ENCODE data around the gene C19orf73. TPM values are rescaled to one million over a fixed set of nuclear protein-coding genes. Genes with fewer than 3 reads are reported as not detected.
"Not testable (repeated sequence)": the region's sequence is repeated elsewhere in the genome, so short reads cannot be mapped to it uniquely, and the experiment has no call there.

C19orf73 gene
- total RNA-seq, 4 donors from 2014 or later = 1.8 TPM; not detected in 3

GRCh38 chr19:49148044-49148682 is 29.2 kb upstream of the C19orf73 start:
- H3K27ac ChIP-seq = peak overlapping the region in 3 of 4 donors; percentile 82 to 88 (median 83)
- no peak for TF ChIP-seq POLR2AphosphoS5 (IDR thresholded peaks at IDR 0.05)
- no peak for TF ChIP-seq POLR2A (IDR thresholded peaks at IDR 0.05)
- no peak for TF ChIP-seq EP300 (IDR thresholded peaks at IDR 0.05)
- TF ChIP-seq CTCF (IDR thresholded peaks at IDR 0.05) = no peak
- ATAC-seq = no peak
- no peaks in the 10 kb centered on the region for H3K27me3 ChIP-seq
- H3K36me3 ChIP-seq = no peaks in the 10 kb centered on the region
- H3K4me1 ChIP-seq = peaks cover 0 to 57% (median 30%) of the 10 kb centered on the region in 3 donors
- H3K9me3 ChIP-seq = no peaks in the 10 kb centered on the region
- no CpG with 5 or more reads among the region's 11 CpGs for WGBS, 2 donors (ENCODE audit: low coverage in 1 of 2)
- peak overlapping the region in 1 of 2 donors; percentile 77 for H3K4me3 ChIP-seq

- not testable (repeated sequence) for H3K27me3 ChIP-seq, H3K9me3 ChIP-seq, ATAC-seq, H3K36me3 ChIP-seq
- Histone ChIP-seq H3K4me1 (peaks cover 0 to 63% (median 35%) of the 10 kb centered on the region in 3 donors), H3K27ac (peak overlapping the region in 2 of 4 donors; percentile 33 to 50), H3K4me3 (peak overlapping the region in 1 of 2 donors; percentile 26)
- WGBS, 2 donors (ENCODE audit: low coverage in 1 of 2) = 10 to 14% methylated on average over 2 to 7 of the region's 7 CpGs
These were observed 27.4 kb upstream of the C19orf73 start for GRCh38 chr19:49146408-49146770.

- ATAC-seq = peak; percentile 13
- H3K36me3 ChIP-seq = no peaks in the 10 kb centered on the region
- H3K9me3 ChIP-seq = no peaks in the 10 kb centered on the region
- no peaks in the 10 kb centered on the region for H3K27me3 ChIP-seq
- WGBS, 2 donors (ENCODE audit: low coverage in 1 of 2) = 0 to 83% methylated on average over 1 to 11 of the region's 30 CpGs
- peak overlapping the region in 1 of 2 donors; percentile 26 for H3K4me3 ChIP-seq
- H3K4me1 ChIP-seq = peaks cover 0 to 57% (median 29%) of the 10 kb centered on the region in 3 donors
- TF ChIP-seq EP300 (IDR thresholded peaks at IDR 0.05) (no peak), POLR2A (IDR thresholded peaks at IDR 0.05) (no peak), CTCF (IDR thresholded peaks at IDR 0.05) (peak in 3 of 4 experiments; percentile 74 to 97 (median 75))
- peak overlapping the region in 2 of 4 donors; percentile 33 to 50 for H3K27ac ChIP-seq
These were observed 26.8 kb upstream of the C19orf73 start for GRCh38 chr19:49145573-49146407.

GRCh38 chr19:49142866-49143335 is 24.0 kb upstream of the C19orf73 start:
- WGBS, 2 donors (ENCODE audit: low coverage in 1 of 2) = 0 to 5% methylated on average over 7 to 13 of the region's 21 CpGs
- Histone ChIP-seq H3K27me3 (no peaks in the 10 kb centered on the region), H3K4me1 (peaks cover 0 to 34% (median 21%) of the 10 kb centered on the region in 3 donors), H3K4me3 (peak overlapping the region; percentile 23 to 56), H3K36me3 (no peaks in the 10 kb centered on the region), H3K9me3 (no peaks in the 10 kb centered on the region), H3K27ac (peak overlapping the region in 3 of 4 donors; percentile 45 to 64 (median 47))
- ATAC-seq = peak; percentile 98
- no peak for TF ChIP-seq EP300 (IDR thresholded peaks at IDR 0.05)

- Histone ChIP-seq H3K27me3 (no peaks in the 10 kb centered on the region), H3K27ac (no peak overlapping the region), H3K36me3 (no peaks in the 10 kb centered on the region), H3K4me3 (no peak overlapping the region), H3K9me3 (no peaks in the 10 kb centered on the region), H3K4me1 (peaks cover 0 to 32% (median 20%) of the 10 kb centered on the region in 3 donors)
- TF ChIP-seq CTCF (IDR thresholded peaks at IDR 0.05) (no peak), POLR2A (IDR thresholded peaks at IDR 0.05) (no peak), POLR2AphosphoS5 (IDR thresholded peaks at IDR 0.05) (no peak), EP300 (IDR thresholded peaks at IDR 0.05) (no peak)
- WGBS, 2 donors (ENCODE audit: low coverage in 1 of 2) = 79 to 82% methylated on average over 4 to 5 of the region's 6 CpGs
- no peak for ATAC-seq
These were observed 22.4 kb upstream of the C19orf73 start for GRCh38 chr19:49141352-49141751.
